Glutamatergic neuron (in vitro differentiated cells): ENCODE results near the gene HS3ST6. TPM values are rescaled to one million over a fixed set of nuclear protein-coding genes. Genes with fewer than 3 reads are reported as not detected.
"Not testable (repeated sequence)": the region's sequence is repeated elsewhere in the genome, so short reads cannot be mapped to it uniquely, and the experiment has no call there.

Source experiments
- DNase-seq: peaks from one replicate; pipeline ENCODE4 v3.0.0; 2022
- H3K27ac Mint-ChIP-seq: one replicate; pipeline ENCODE4 v1.8.0; 2020; ENCODE audit warnings: mild to moderate bottlenecking, mixed read lengths, inconsistent platforms; ENCODE audit not compliant: unreplicated experiment
- H3K27me3 Mint-ChIP-seq: one replicate; pipeline ENCODE4 v1.8.0; 2020; ENCODE audit warnings: mild to moderate bottlenecking, moderate library complexity, mixed read lengths, inconsistent platforms; ENCODE audit not compliant: unreplicated experiment
- H3K36me3 Mint-ChIP-seq: one replicate; pipeline ENCODE4 v1.8.0; 2020; ENCODE audit warnings: mild to moderate bottlenecking, mixed read lengths, inconsistent platforms; ENCODE audit not compliant: unreplicated experiment
- H3K4me1 Mint-ChIP-seq: one replicate; pipeline ENCODE4 v1.8.0; 2020; ENCODE audit warnings: mild to moderate bottlenecking, low read depth, mixed read lengths, inconsistent platforms; ENCODE audit not compliant: unreplicated experiment
- H3K4me3 Mint-ChIP-seq: one replicate; pipeline ENCODE4 v1.8.0; 2020; ENCODE audit warnings: mild to moderate bottlenecking, mixed read lengths, inconsistent platforms; ENCODE audit not compliant: unreplicated experiment
- H3K9me3 Mint-ChIP-seq: one replicate; pipeline ENCODE4 v1.8.0; 2020; ENCODE audit warnings: mild to moderate bottlenecking, moderate library complexity, mixed read lengths, inconsistent platforms; ENCODE audit not compliant: unreplicated experiment
- CTCF ChIP-seq: fragments of 200-600 bp; sonication (generic); IDR thresholded peaks from one replicate; pipeline ENCODE4 v1.5.0; 2021; ENCODE audit not compliant: partially characterized antibody, unreplicated experiment
- total RNA-seq: library from RNA; stranded (reverse); fragmentation: NEBNext Ultra II Directional; extraction: Animal tissue kit (Norgen Biotek cat#: 25700); gene quantifications from one replicate; pipeline ENCODE4 v1.2.1, GENCODE V29; 2021; ENCODE audit not compliant: unreplicated experiment

The HS3ST6 gene
- total RNA-seq, 1 donor from 2014 or later, result 7.8 TPM

DNA sequence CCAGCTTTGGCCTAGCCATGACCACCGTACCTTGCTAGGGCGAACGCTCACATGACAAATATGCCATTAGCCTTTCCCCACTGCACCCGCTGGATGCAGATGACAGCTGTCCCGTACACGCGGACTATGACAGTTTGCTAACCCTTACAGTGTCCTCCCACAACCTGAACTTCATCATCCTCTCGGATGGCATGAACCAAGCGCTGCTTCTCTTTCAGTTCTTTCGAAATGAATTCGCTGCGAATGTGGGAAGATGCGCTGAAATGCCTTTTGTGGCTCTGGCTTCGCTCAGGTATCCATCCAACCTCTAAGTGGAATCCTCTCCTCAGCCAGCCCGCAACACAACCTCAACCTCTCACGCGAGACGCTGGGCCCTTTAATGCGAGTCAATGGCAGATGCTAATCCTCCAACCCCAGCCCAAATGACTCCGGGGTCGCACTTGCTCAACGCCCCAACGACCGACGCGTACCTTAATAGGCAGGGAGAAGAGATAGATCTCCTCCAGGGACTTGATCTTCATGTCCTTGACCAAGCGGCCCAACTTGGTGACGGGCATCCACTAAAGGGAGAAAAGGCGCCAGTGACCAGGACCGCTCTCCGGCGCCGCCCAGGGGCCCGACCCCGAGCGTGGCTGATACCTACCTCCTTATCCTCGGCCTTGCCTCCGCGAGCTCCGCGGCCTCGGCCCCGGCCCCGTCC, 45.7 kb upstream of the HS3ST6 start:
- Mint-ChIP-seq H3K27ac (peak overlapping the region; percentile 98), H3K36me3 (no peaks in the 10 kb centered on the region), H3K4me1 (peaks cover 18% of the 10 kb centered on the region), H3K9me3 (peaks cover 19% of the 10 kb centered on the region), H3K27me3 (peaks cover 13% of the 10 kb centered on the region), H3K4me3 (peak overlapping the region; percentile 91)
- peak; percentile 71 for DNase-seq
- no peak for TF ChIP-seq CTCF

- H3K36me3 Mint-ChIP-seq, DNase-seq: not testable (repeated sequence)
- H3K4me3 Mint-ChIP-seq, result peak overlapping the region; percentile 91
- peak overlapping the region; percentile 98 for H3K27ac Mint-ChIP-seq
- peaks cover 19% of the 10 kb centered on the region for H3K9me3 Mint-ChIP-seq
- peaks cover 13% of the 10 kb centered on the region for H3K27me3 Mint-ChIP-seq
- H3K4me1 Mint-ChIP-seq, result peaks cover 18% of the 10 kb centered on the region
Measured at GRCh38 chr16:1962161-1963153, 44.2 kb upstream of the HS3ST6 start.

GRCh38 chr16:1961651-1962067, 43.4 kb upstream of the HS3ST6 start:
- H3K27ac Mint-ChIP-seq, result peak overlapping the region; percentile 48
- H3K4me1 Mint-ChIP-seq, result peaks cover 18% of the 10 kb centered on the region
- peaks cover 13% of the 10 kb centered on the region for H3K27me3 Mint-ChIP-seq
- peaks cover 19% of the 10 kb centered on the region for H3K9me3 Mint-ChIP-seq
- no peaks in the 10 kb centered on the region for H3K36me3 Mint-ChIP-seq
- TF ChIP-seq CTCF, result no peak
- peak overlapping the region; percentile 91 for H3K4me3 Mint-ChIP-seq
- DNase-seq, result no peak

- peak; percentile 71 for DNase-seq
- peak overlapping the region; percentile 76 for H3K27ac Mint-ChIP-seq
- no peaks in the 10 kb centered on the region for H3K36me3 Mint-ChIP-seq
Measured at GRCh38 chr16:1960665-1961630, 42.7 kb upstream of the HS3ST6 start.

More at GRCh38 chr16:1960665-1961630, 42.7 kb upstream of the HS3ST6 start:
- no peak for TF ChIP-seq CTCF
- Mint-ChIP-seq H3K27me3 (peaks cover 13% of the 10 kb centered on the region), H3K4me1 (peaks cover 18% of the 10 kb centered on the region), H3K4me3 (peak overlapping the region; percentile 90), H3K9me3 (peaks cover 19% of the 10 kb centered on the region)
